Transverse colon (tissue), 4 donors: ENCODE results near the gene RPL4. TPM values are rescaled to one million over a fixed set of nuclear protein-coding genes. Genes with fewer than 3 reads are reported as not detected.

Experiments
- DNase-seq: peaks from one replicate; pipeline ENCODE4 v3.0.0-alpha.2; 2019
- H3K27ac ChIP-seq, 4 donors: fragments of 200-600 bp; sonication (generic); 2 replicates each; pipeline ENCODE4 v1.5.1; 2016 to 2018; ENCODE audit warnings: inconsistent platforms in 4 of 4
- H3K27me3 ChIP-seq: fragments of 200-600 bp; sonication (generic); 2 replicates; pipeline ENCODE4 v1.5.1; 2017; ENCODE audit warnings: inconsistent platforms
- H3K36me3 ChIP-seq, 4 donors: fragments of 200-600 bp; sonication (generic); 2 replicates each; pipeline ENCODE4 v1.5.1; 2017 to 2019; ENCODE audit warnings: inconsistent platforms in 4 of 4
- H3K4me1 ChIP-seq, 4 donors: fragments of 200-600 bp; sonication (generic); 2 replicates each; pipeline ENCODE4 v1.5.1; 2017 to 2020; ENCODE audit warnings: inconsistent platforms in 4 of 4
- H3K4me3 ChIP-seq, 4 donors: fragments of 200-600 bp; sonication (generic); 1 replicate in 1 of 4; 2 replicates in 3 of 4; pipeline versions ENCODE4 v1.5.1 to v1.6.1; 2017 to 2019; ENCODE audit warnings: inconsistent platforms in 4 of 4
- H3K9me3 ChIP-seq, 2 donors: fragments of 200-600 bp; sonication (generic); 2 replicates each; pipeline ENCODE4 v1.5.1; 2017 to 2019; ENCODE audit warnings: inconsistent platforms in 2 of 2
- EP300 ChIP-seq: sonication (generic); formaldehyde crosslinking; IDR thresholded peaks from one replicate; pipeline ENCODE4 v1.6.1; 2017; ENCODE audit warnings: antibody characterized with exemption, low read depth
- POLR2A ChIP-seq: fragments of 450-650 bp; IDR thresholded peaks from one replicate; pipeline ENCODE4 v1.6.1; 2016; ENCODE audit warnings: antibody characterized with exemption, mild to moderate bottlenecking, moderate library complexity
- POLR2AphosphoS5 ChIP-seq, 3 donors: sonication (generic); formaldehyde crosslinking; IDR thresholded peaks; one replicate each; pipeline ENCODE4 v1.6.1; 2016; ENCODE audit warnings: antibody characterized with exemption in 3 of 3
- WGBS, 2 donors: methylation state at CpG; one replicate each; pipeline ENCODE4 v1.1.5; 2018; ENCODE audit warnings: low coverage in 1 of 2; 5-methylcytosine and 5-hydroxymethylcytosine counted together
- in situ Hi-C, 4 donors: fragments of 200-750 bp; cut with MboI; loops; one replicate each; pipeline versions ENCODE4 v1.15.0 to v1.15.1; 2017; ENCODE audit warnings: low sequenced_read_pairs in 3 of 4, low pct_ligation_motif_present in 1 of 4, low pct_unique_long_range_greater_than_20kb in 1 of 4
- intact Hi-C: fragments of 100-400 bp; cut with DNase I; formaldehyde crosslinking; loops from one replicate; pipeline ENCODE4 v1.15.1; 2023; ENCODE audit warnings: low total_unique reads
- total RNA-seq, 4 donors: library from RNA; depleted of rRNA; stranded (reverse); fragments of >200 nt; gene quantifications; one replicate each; pipeline ENCODE4 v1.1.0, GENCODE V29; 2016
- TF ChIP-seq, protein P1 (sequence below), 5 experiments: fragments of 200-600 bp in 3 of 5; fragments of 450-650 bp in 2 of 5; sonication (generic) in 3 of 5; IDR thresholded peaks; 1 replicate in 2 of 5; 2 replicates in 3 of 5; pipeline ENCODE4 v1.5.1; 2016 to 2017; ENCODE audit warnings: antibody characterized with exemption in 5 of 5, inconsistent platforms in 3 of 5, mild to moderate bottlenecking in 2 of 5, moderate library complexity in 1 of 5

The RPL4 gene
- total RNA-seq, 4 donors from 2014 or later, result 1,084 to 1,586 (median 1,392) TPM

DNA sequence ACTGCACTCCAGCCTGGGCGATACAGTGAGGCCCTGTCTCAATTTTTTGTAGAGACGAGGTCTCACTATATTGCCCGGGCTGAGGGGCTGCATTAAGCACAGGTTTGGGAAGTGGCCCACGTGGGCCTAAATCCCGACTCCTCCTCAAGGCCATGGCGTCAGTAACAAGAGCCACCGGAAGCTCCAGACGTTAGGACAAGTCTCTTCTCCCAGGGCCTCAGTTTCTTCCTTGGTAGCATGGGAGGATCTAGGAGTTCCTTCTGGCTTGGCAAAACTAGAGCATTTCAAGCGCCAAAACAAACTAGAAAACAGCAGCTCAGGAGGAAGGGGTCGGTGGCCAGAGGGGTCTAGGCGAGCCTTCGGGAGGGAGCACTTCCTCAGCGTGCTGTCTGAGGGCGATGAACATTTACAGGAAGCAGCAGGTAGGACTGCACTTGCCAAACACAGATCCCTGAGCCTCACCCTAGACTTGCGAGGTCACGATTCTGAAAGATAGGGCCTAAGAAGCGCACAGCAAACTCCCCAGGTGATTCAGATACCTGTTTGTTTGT lies 7.6 kb downstream of the RPL4 start:
- TF ChIP-seq, protein P1, sequence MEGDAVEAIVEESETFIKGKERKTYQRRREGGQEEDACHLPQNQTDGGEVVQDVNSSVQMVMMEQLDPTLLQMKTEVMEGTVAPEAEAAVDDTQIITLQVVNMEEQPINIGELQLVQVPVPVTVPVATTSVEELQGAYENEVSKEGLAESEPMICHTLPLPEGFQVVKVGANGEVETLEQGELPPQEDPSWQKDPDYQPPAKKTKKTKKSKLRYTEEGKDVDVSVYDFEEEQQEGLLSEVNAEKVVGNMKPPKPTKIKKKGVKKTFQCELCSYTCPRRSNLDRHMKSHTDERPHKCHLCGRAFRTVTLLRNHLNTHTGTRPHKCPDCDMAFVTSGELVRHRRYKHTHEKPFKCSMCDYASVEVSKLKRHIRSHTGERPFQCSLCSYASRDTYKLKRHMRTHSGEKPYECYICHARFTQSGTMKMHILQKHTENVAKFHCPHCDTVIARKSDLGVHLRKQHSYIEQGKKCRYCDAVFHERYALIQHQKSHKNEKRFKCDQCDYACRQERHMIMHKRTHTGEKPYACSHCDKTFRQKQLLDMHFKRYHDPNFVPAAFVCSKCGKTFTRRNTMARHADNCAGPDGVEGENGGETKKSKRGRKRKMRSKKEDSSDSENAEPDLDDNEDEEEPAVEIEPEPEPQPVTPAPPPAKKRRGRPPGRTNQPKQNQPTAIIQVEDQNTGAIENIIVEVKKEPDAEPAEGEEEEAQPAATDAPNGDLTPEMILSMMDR (IDR thresholded peaks at IDR 0.05), result no peak
- TF ChIP-seq POLR2AphosphoS5 (IDR thresholded peaks at IDR 0.05), result no peak
- no peak for TF ChIP-seq EP300
- TF ChIP-seq POLR2A, result no peak
- H3K9me3 ChIP-seq, result no peaks in the 10 kb centered on the region
- intact Hi-C loops (loop anchor here (2.0 kb wide), 1 partner anchor 110 kb away; the partner anchor contains the start of gene MAP2K1), in situ Hi-C loops (loop anchor here in 3 of 4 donors (5.0 to 25.0 kb wide), 3 partner anchors 110 to 142 kb away; partner anchors contain the start of genes MAP2K1 (in 1 of the 3) and TIPIN (in 1 of the 3))
- peak; percentile 11 for DNase-seq
- peaks cover 0 to 47% (median 18%) of the 10 kb centered on the region in 4 donors for H3K36me3 ChIP-seq
- H3K27me3 ChIP-seq, result no peaks in the 10 kb centered on the region
- peaks cover 9 to 23% (median 11%) of the 10 kb centered on the region in 4 donors for H3K4me1 ChIP-seq
- peak overlapping the region; percentile 83 to 94 (median 91) for H3K27ac ChIP-seq
- WGBS, 2 donors, result 10 to 56% methylated on average over 5 to 17 of the region's 17 CpGs
- peak overlapping the region; percentile 60 to 85 (median 83) for H3K4me3 ChIP-seq

DNA sequence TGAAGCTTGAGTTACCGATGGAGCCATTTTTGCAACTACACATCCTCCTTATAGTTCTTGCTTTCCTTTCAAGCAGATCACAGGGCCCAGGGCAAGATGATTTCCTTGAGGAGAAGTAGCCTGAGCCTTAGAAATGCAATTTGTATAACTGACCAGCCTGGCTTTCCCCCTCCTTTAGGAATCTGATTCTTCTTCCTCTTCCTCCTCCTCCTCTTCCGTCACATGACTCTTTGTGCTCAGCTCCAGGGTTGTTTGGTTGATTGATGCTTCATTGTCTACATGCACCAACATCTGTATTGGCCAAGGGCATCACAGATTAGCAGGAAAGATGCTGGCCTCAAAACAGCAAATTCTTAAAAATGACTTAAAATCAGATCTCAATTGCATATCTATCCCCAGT lies 10.4 kb downstream of the RPL4 start:
- intact Hi-C loops (no loop called here), in situ Hi-C loops (loop anchor here in 2 of 4 donors (10.0 to 25.0 kb wide), 2 partner anchors 107 to 139 kb away; partner anchors contain the start of genes MAP2K1 (in 1 of the 2) and TIPIN (in 1 of the 2))
- DNase-seq, result no peak
- WGBS, 2 donors, result 76 to 81% methylated on average over 2 of the region's 2 CpGs
- Histone ChIP-seq H3K36me3 (peaks cover 0 to 36% (median 11%) of the 10 kb centered on the region in 4 donors), H3K4me1 (peaks cover 9 to 21% (median 11%) of the 10 kb centered on the region in 4 donors), H3K9me3 (no peaks in the 10 kb centered on the region), H3K4me3 (no peak overlapping the region), H3K27me3 (no peaks in the 10 kb centered on the region), H3K27ac (no peak overlapping the region)
- TF ChIP-seq POLR2AphosphoS5 (IDR thresholded peaks at IDR 0.05), result no peak

DNA sequence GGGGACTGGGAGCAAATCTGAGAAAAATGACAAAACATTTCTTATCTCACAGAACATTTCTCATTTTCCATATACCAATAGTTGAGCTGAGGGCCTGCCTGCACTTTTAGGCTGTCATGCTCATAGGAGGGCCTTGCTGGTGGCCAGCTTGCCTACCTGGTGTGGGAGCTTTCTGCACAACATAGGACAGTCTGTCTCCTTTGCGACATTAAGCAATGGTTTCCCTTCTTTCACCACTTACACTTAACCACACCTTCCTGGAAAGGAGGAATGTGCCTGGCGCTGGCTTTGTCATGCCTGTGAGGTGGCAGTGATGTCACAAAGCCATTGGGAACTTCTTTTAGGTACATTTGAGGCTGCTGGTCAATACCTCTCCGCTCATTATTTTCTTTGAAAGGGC lies 12.8 kb downstream of the RPL4 start:
- intact Hi-C loops (no loop called here), in situ Hi-C loops (loop anchor here in 2 of 4 donors (10.0 to 25.0 kb wide), 2 partner anchors 105 to 137 kb away; partner anchors contain the start of genes MAP2K1 (in 1 of the 2) and TIPIN (in 1 of the 2))
- H3K36me3 ChIP-seq, result peaks cover 0 to 33% (median 6%) of the 10 kb centered on the region in 4 donors
- TF ChIP-seq, protein P1 (IDR thresholded peaks at IDR 0.05), result no peak
- TF ChIP-seq POLR2A, result no peak
- no peak for TF ChIP-seq POLR2AphosphoS5 (IDR thresholded peaks at IDR 0.05)
- no peak for TF ChIP-seq EP300
- H3K27ac ChIP-seq, result no peak overlapping the region
- no peaks in the 10 kb centered on the region for H3K27me3 ChIP-seq
- 93 to 95% methylated on average over 3 of the region's 3 CpGs for WGBS, 2 donors
- H3K9me3 ChIP-seq, result no peaks in the 10 kb centered on the region
- no peak overlapping the region for H3K4me3 ChIP-seq
- DNase-seq, result no peak
- H3K4me1 ChIP-seq, result peaks cover 5 to 12% (median 8%) of the 10 kb centered on the region in 4 donors

DNA sequence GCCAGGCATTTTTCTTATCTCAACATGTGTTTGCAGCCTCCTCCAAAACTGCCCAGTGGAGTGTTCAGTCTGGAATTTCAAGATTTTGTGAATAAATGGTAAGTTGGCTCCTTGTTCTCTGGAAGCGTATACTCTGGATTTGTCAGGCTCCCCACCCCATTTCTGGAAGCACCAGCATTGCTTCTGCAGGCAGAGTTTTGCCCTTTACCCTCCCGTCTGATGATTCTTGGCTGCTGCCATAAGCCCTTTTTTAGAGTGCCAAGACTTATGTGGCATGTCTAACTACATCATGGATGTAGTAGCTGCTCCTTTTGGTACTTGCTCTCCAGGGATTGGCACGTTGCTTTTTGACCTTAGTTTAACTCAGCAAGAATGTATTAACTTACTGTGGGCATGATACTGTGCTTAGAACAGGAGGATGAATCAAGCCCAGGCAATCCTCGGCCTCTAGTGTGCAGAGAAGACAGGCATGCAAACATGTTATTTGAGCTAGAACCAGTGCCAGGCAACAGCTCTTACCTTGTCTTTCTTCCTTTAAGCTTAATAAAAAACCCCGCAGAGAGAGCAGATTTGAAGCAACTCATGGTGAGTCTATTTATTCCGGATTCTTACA lies 15.4 kb downstream of the RPL4 start:
- intact Hi-C loops (no loop called here), in situ Hi-C loops (loop anchor here in 1 of 4 donors (25.0 kb wide), 1 partner anchor 102 kb away; the partner anchor contains the start of gene MAP2K1)
- Histone ChIP-seq H3K27ac (no peak overlapping the region), H3K4me1 (no peaks in the 10 kb centered on the region), H3K9me3 (no peaks in the 10 kb centered on the region), H3K4me3 (no peak overlapping the region), H3K36me3 (peaks cover 0 to 35% (median 6%) of the 10 kb centered on the region in 4 donors), H3K27me3 (no peaks in the 10 kb centered on the region)
- 75 to 90% methylated on average over 4 to 6 of the region's 6 CpGs for WGBS, 2 donors
- TF ChIP-seq POLR2A (no peak), POLR2AphosphoS5 (IDR thresholded peaks at IDR 0.05) (no peak), EP300 (no peak)
- TF ChIP-seq, protein P1 (IDR thresholded peaks at IDR 0.05), result no peak
- DNase-seq, result no peak
